Vagina (tissue), 2 donors: ENCODE data around the gene PTCD3. TPM values are rescaled to one million over a fixed set of nuclear protein-coding genes. Genes with fewer than 3 reads are reported as not detected.

ENCODE experiments used
- DNase-seq, 2 donors: peaks; one replicate each; pipeline ENCODE4 v3.0.0-alpha.2; 2017; ENCODE audit errors: extremely low spot score in 2 of 2
- H3K27ac ChIP-seq: fragments of 200-600 bp; sonication (generic); one replicate; pipeline ENCODE4 v1.5.1; 2019
- H3K27me3 ChIP-seq: fragments of 200-600 bp; sonication (generic); one replicate; pipeline ENCODE4 v1.5.1; 2019
- H3K36me3 ChIP-seq, 2 donors: fragments of 200-600 bp; sonication (generic); one replicate each; pipeline ENCODE4 v1.5.1; 2017 to 2019
- H3K4me1 ChIP-seq: fragments of 200-600 bp; sonication (generic); one replicate; pipeline ENCODE4 v1.5.1; 2019
- H3K4me3 ChIP-seq, 2 donors: fragments of 200-600 bp; sonication (generic); 1 replicate in 1 of 2; 2 replicates in 1 of 2; pipeline ENCODE4 v1.5.1; 2016 to 2019
- H3K9me3 ChIP-seq: fragments of 200-600 bp; sonication (generic); one replicate; pipeline ENCODE4 v1.5.1; 2019
- CTCF ChIP-seq, 3 experiments: fragments of 450-650 bp in 2 of 3; fragments of 200-600 bp in 1 of 3; sonication (generic) in 1 of 3; IDR thresholded peaks; one replicate each; pipeline ENCODE4 v1.5.1; 2017 to 2019; ENCODE audit warnings: antibody characterized with exemption in 3 of 3, mild to moderate bottlenecking in 2 of 3, moderate library complexity in 2 of 3
- POLR2A ChIP-seq, 2 donors: fragments of 450-650 bp; IDR thresholded peaks; one replicate each; pipeline ENCODE4 v1.6.1; 2017; ENCODE audit warnings: antibody characterized with exemption in 2 of 2, mild to moderate bottlenecking in 2 of 2, moderate library complexity in 2 of 2
- POLR2AphosphoS5 ChIP-seq, 2 donors: sonication (generic); formaldehyde crosslinking; IDR thresholded peaks; one replicate each; pipeline ENCODE4 v1.9.0; 2017; ENCODE audit warnings: antibody characterized with exemption in 2 of 2, mild to moderate bottlenecking in 2 of 2, low read depth in 1 of 2; ENCODE audit not compliant: insufficient read depth in 1 of 2
- intact Hi-C: fragments of 100-400 bp; cut with DNase I; formaldehyde crosslinking; loops from one replicate; pipeline ENCODE4 v1.15.1; 2023
- total RNA-seq: library from RNA; depleted of rRNA; stranded (reverse); fragments of >200 nt; gene quantifications from one replicate; pipeline ENCODE4 v1.2.3, GENCODE V29; 2016

The PTCD3 gene
- total RNA-seq, 1 donor from 2014 or later: 61.6 TPM

- intact Hi-C loops: no loop called here
- Histone ChIP-seq H3K36me3 (peaks cover 4 to 65% of the 10 kb centered on the region in 2 donors), H3K27ac (no peak overlapping the region), H3K9me3 (no peaks in the 10 kb centered on the region), H3K27me3 (no peaks in the 10 kb centered on the region), H3K4me3 (no peak overlapping the region), H3K4me1 (no peaks in the 10 kb centered on the region)
- DNase-seq: no peak
- TF ChIP-seq POLR2AphosphoS5 (IDR thresholded peaks at IDR 0.05; ENCODE audit: insufficient read depth in 1 of 2, low read depth in 1 of 2) (no peak), POLR2A (IDR thresholded peaks at IDR 0.05) (no peak), CTCF (IDR thresholded peaks at IDR 0.05) (no peak)
Measured at GRCh38 chr2:86158286-86158685, 52.3 kb downstream of the PTCD3 start.

GRCh38 chr2:86160156-86160952 lies 54.3 kb downstream of the PTCD3 start:
- Histone ChIP-seq H3K27ac (no peak overlapping the region), H3K27me3 (no peaks in the 10 kb centered on the region), H3K4me1 (no peaks in the 10 kb centered on the region), H3K9me3 (no peaks in the 10 kb centered on the region), H3K4me3 (no peak overlapping the region), H3K36me3 (peaks cover 4 to 77% of the 10 kb centered on the region in 2 donors)
- DNase-seq: no peak
- intact Hi-C loops: no loop called here
- no peak for TF ChIP-seq POLR2A (IDR thresholded peaks at IDR 0.05)
- TF ChIP-seq POLR2AphosphoS5 (IDR thresholded peaks at IDR 0.05; ENCODE audit: insufficient read depth in 1 of 2, low read depth in 1 of 2): no peak
- TF ChIP-seq CTCF (IDR thresholded peaks at IDR 0.05): no peak

GRCh38 chr2:86170449-86170848 lies 64.4 kb downstream of the PTCD3 start:
- TF ChIP-seq POLR2A (IDR thresholded peaks at IDR 0.05): no peak
- no peak for TF ChIP-seq POLR2AphosphoS5 (IDR thresholded peaks at IDR 0.05; ENCODE audit: insufficient read depth in 1 of 2, low read depth in 1 of 2)
- no peak for TF ChIP-seq CTCF (IDR thresholded peaks at IDR 0.05)
- H3K27ac ChIP-seq: no peak overlapping the region
- H3K4me1 ChIP-seq: peaks cover 6% of the 10 kb centered on the region
- no peaks in the 10 kb centered on the region for H3K9me3 ChIP-seq
- H3K27me3 ChIP-seq: no peaks in the 10 kb centered on the region
- no peak overlapping the region for H3K4me3 ChIP-seq
- intact Hi-C loops: no loop called here
- peaks cover 4 to 59% of the 10 kb centered on the region in 2 donors for H3K36me3 ChIP-seq
- DNase-seq: no peak

- no peaks in the 10 kb centered on the region for H3K9me3 ChIP-seq
- TF ChIP-seq POLR2AphosphoS5 (IDR thresholded peaks at IDR 0.05; ENCODE audit: insufficient read depth in 1 of 2, low read depth in 1 of 2) (no peak), CTCF (IDR thresholded peaks at IDR 0.05) (no peak), POLR2A (IDR thresholded peaks at IDR 0.05) (no peak)
Measured at GRCh38 chr2:86171295-86171694, 65.3 kb downstream of the PTCD3 start.

GRCh38 chr2:86172610-86173009 lies 66.6 kb downstream of the PTCD3 start:
- Histone ChIP-seq H3K27me3 (no peaks in the 10 kb centered on the region), H3K4me1 (peaks cover 6% of the 10 kb centered on the region), H3K4me3 (no peak overlapping the region), H3K27ac (no peak overlapping the region), H3K36me3 (peaks cover 0 to 49% of the 10 kb centered on the region in 2 donors), H3K9me3 (no peaks in the 10 kb centered on the region)
- TF ChIP-seq POLR2A (IDR thresholded peaks at IDR 0.05): no peak
- no peak for TF ChIP-seq POLR2AphosphoS5 (IDR thresholded peaks at IDR 0.05; ENCODE audit: insufficient read depth in 1 of 2, low read depth in 1 of 2)
- TF ChIP-seq CTCF (IDR thresholded peaks at IDR 0.05): no peak
- no peak for DNase-seq
- intact Hi-C loops: no loop called here

More at GRCh38 chr2:86171295-86171694, 65.3 kb downstream of the PTCD3 start:
- intact Hi-C loops: no loop called here
- DNase-seq: no peak
- Histone ChIP-seq H3K27ac (no peak overlapping the region), H3K36me3 (peaks cover 2 to 50% of the 10 kb centered on the region in 2 donors), H3K4me1 (peaks cover 6% of the 10 kb centered on the region), H3K27me3 (no peaks in the 10 kb centered on the region), H3K4me3 (no peak overlapping the region)
